Suprapubic skin (tissue), 4 donors: Measurements from ENCODE around the gene PDE4D.

Experiments
- CTCF ChIP-seq, 2 donors: fragments of 200-600 bp in 1 of 2; fragments of 450-650 bp in 1 of 2; sonication (generic) in 1 of 2; IDR thresholded peaks; one replicate each; pipeline ENCODE4 v1.5.1; 2016 to 2019; ENCODE audit warnings: antibody characterized with exemption in 2 of 2, mild to moderate bottlenecking in 1 of 2, moderate library complexity in 1 of 2
- POLR2A ChIP-seq, 2 donors: fragments of 450-650 bp; IDR thresholded peaks; one replicate each; pipeline ENCODE4 v1.6.1; 2017; ENCODE audit warnings: antibody characterized with exemption in 2 of 2, mild to moderate bottlenecking in 2 of 2, moderate library complexity in 2 of 2
- POLR2AphosphoS5 ChIP-seq, 3 donors: sonication (generic); formaldehyde crosslinking; IDR thresholded peaks; one replicate each; pipeline ENCODE4 v1.6.1; 2017; ENCODE audit warnings: antibody characterized with exemption in 3 of 3

GRCh38 chr5:59081693-59082092, 811.8 kb downstream of the PDE4D start:
- no peak for TF ChIP-seq CTCF (IDR thresholded peaks at IDR 0.05)
- TF ChIP-seq POLR2AphosphoS5 (IDR thresholded peaks at IDR 0.05) = no peak
- TF ChIP-seq POLR2A (IDR thresholded peaks at IDR 0.05) = no peak
